HFF-Myc (cell line): ENCODE results near the gene TANGO2.

Source experiments
- DNase-seq: peaks from one replicate; pipeline ENCODE4 v3.0.0-alpha.2; 2011; ENCODE audit warnings: low read depth; ENCODE audit errors: extremely low read depth
- H3K4me3 ChIP-seq: replicated peaks from 2 replicates; pipeline ENCODE4 v1.5.1; 2011; ENCODE audit warnings: low read depth, mild to moderate bottlenecking, control low read depth, low read length
- CTCF ChIP-seq: IDR thresholded peaks from 2 replicates; pipeline ENCODE4 v1.5.1; 2012; ENCODE audit warnings: mild to moderate bottlenecking, low read depth, low read length, control low read depth; ENCODE audit errors: missing control alignments

TANGO2 gene

DNA sequence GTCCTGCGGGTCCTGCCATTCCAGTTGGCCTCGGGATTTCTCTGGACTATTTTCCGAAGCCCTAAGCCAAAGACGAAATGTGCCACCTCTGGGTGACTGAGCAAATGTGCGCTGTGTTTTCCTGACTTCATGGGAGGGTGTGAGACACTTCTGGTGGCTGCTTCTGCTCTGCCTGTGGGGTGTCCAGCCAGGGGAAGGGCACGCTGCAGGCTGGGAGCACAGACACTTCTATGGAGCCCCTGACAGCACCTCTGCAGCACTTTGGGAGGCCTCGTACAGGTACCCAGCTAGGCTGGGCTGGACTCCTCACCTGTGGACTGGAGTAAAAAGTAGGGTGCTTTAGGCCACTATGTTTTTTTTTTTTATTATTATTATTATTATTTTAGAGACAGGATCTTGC, 17.7 kb downstream of the TANGO2 start:
- H3K4me3 ChIP-seq: no peak overlapping the region
- DNase-seq: no peak
- TF ChIP-seq CTCF: no peak

- no peak for DNase-seq
- TF ChIP-seq CTCF: no peak
- H3K4me3 ChIP-seq: no peak overlapping the region
Measured at GRCh38 chr22:20039683-20040325, 18.9 kb downstream of the TANGO2 start.

GRCh38 chr22:20040327-20041200, 19.7 kb downstream of the TANGO2 start:
- DNase-seq: no peak
- no peak for TF ChIP-seq CTCF
- no peak overlapping the region for H3K4me3 ChIP-seq

GRCh38 chr22:20043057-20043996, 22.4 kb downstream of the TANGO2 start:
- no peak for DNase-seq
- H3K4me3 ChIP-seq: no peak overlapping the region
- no peak for TF ChIP-seq CTCF

DNA sequence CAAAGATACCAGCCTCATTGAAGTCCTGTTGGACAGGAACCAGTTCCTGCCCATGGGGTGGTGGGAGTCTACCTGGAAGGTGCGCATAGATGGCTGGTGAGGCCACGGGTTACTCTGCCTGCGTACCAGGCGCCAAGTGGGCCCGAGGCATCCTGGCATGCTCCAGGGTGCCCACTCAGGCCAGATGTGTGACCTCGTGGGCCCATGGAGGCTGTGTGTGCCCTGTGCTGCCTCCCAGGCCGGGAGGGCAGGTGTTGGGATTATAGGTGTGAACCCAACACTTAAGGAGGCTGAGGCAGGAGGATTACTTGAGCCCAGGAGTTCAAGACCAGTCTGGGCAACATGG, 23.1 kb downstream of the TANGO2 start:
- no peak for DNase-seq
- H3K4me3 ChIP-seq: no peak overlapping the region
- no peak for TF ChIP-seq CTCF

- no peak for TF ChIP-seq CTCF
- H3K4me3 ChIP-seq: no peak overlapping the region
- DNase-seq: no peak
Measured at GRCh38 chr22:20044495-20045151, 23.7 kb downstream of the TANGO2 start.
